Measurements from ENCODE around the gene HVCN1.

HVCN1 gene

DNA sequence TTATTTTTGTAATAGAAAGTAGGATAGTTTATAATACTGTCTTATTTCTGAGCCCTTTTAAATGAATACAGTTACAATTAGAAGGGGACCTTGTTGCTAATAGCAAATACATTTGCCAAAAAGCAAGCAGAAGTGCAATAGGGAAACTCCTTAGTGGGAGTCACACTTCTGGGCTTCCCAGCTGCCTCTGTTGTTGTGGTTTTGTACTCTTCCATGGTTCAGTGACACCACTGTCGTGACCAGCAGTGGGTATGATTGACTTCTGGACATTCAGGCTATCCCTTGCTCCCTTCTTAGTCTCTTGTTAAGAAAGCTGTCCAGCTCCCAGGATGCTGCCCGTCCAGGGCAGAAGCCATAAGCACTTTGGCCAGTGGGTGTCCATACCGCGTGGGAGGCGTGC is 52.4 kb downstream of the HVCN1 start:
- no peak overlapping the region for H3K4me3 ChIP-seq (ENCODE audit: insufficient read depth, low read depth, low read length, poor library complexity, severe bottlenecking)
- no peaks in the 10 kb centered on the region for H3K9me3 ChIP-seq (ENCODE audit: control insufficient read depth, low read length)
- H3K4me1 ChIP-seq (ENCODE audit: control insufficient read depth, insufficient read depth, low read length, poor library complexity, severe bottlenecking) = no peaks in the 10 kb centered on the region
- H3K36me3 ChIP-seq (ENCODE audit: control insufficient read depth, insufficient read depth, low read length) = no peaks in the 10 kb centered on the region
- DNase-seq = no peak
- H3K27me3 ChIP-seq (replicated peaks; ENCODE audit: control insufficient read depth, insufficient read depth, low read length, poor library complexity, severe bottlenecking) = no peaks in the 10 kb centered on the region
- no peak overlapping the region for H3K27ac ChIP-seq (ENCODE audit: insufficient read depth, low read length, poor library complexity, severe bottlenecking)

DNA sequence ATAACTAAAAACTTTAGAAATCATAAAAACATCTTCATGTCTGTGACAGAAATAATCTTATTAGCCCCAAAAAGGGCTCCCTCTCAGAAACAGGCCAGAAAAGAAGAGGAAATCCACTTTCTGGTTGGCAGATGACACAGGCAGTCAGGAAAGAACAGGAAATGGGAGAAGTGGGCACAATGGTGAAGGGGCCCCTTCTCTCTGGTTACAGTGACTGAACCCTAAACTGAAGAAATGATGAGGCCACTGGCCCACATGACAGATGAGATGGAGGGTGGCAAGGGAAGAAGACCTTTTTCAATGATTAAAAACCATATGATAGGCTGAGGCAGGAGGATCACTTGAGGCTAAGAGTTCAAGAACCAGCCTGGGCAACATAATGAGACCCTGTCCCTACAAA is 53.9 kb downstream of the HVCN1 start:
- Histone ChIP-seq H3K36me3 (ENCODE audit: control insufficient read depth, insufficient read depth, low read length) (no peaks in the 10 kb centered on the region), H3K27ac (ENCODE audit: insufficient read depth, low read length, poor library complexity, severe bottlenecking) (no peak overlapping the region), H3K4me1 (ENCODE audit: control insufficient read depth, insufficient read depth, low read length, poor library complexity, severe bottlenecking) (no peaks in the 10 kb centered on the region), H3K9me3 (ENCODE audit: control insufficient read depth, low read length) (no peaks in the 10 kb centered on the region), H3K27me3 (replicated peaks; ENCODE audit: control insufficient read depth, insufficient read depth, low read length, poor library complexity, severe bottlenecking) (no peaks in the 10 kb centered on the region), H3K4me3 (ENCODE audit: insufficient read depth, low read depth, low read length, poor library complexity, severe bottlenecking) (no peak overlapping the region)
- DNase-seq = no peak

DNA sequence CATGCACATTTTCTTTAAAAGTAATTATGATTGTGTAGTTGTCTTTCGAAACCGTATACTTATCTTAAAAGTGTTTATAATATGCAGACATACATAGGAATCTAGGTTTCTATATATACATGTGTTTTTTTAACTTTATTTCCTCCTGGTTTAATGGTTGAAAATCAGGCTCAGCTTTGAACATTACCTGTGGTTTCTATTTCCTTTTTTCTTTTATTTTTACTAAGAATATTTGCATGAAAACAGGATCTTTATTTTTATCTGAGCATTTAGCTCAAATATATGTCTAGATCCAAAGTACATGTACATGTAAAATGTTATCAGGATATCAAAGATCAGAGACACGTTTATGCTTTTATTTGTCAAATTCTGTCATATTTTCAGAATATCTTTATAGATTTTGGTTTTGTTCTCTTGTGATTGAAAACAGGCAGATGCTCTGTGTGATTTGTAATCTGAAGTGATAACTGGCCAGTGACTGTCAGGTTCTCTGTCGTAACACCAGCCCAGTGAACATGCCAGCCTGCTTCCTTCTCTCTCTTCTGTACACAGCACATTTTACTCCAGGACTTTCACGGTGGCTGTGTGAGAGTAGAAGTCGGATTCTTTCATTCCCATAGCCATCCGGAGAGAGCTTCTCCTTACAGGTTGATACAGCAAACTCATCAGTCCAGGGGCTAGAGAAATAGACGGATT is 61.3 kb downstream of the HVCN1 start:
- H3K27me3 ChIP-seq (replicated peaks; ENCODE audit: control insufficient read depth, insufficient read depth, low read length, poor library complexity, severe bottlenecking) = no peaks in the 10 kb centered on the region
- no peak overlapping the region for H3K27ac ChIP-seq (ENCODE audit: insufficient read depth, low read length, poor library complexity, severe bottlenecking)
- H3K36me3 ChIP-seq (ENCODE audit: control insufficient read depth, insufficient read depth, low read length) = no peaks in the 10 kb centered on the region
- no peaks in the 10 kb centered on the region for H3K9me3 ChIP-seq (ENCODE audit: control insufficient read depth, low read length)
- DNase-seq = no peak
- peaks cover 3% of the 10 kb centered on the region for H3K4me1 ChIP-seq (ENCODE audit: control insufficient read depth, insufficient read depth, low read length, poor library complexity, severe bottlenecking)
- H3K4me3 ChIP-seq (ENCODE audit: insufficient read depth, low read depth, low read length, poor library complexity, severe bottlenecking) = no peak overlapping the region

DNA sequence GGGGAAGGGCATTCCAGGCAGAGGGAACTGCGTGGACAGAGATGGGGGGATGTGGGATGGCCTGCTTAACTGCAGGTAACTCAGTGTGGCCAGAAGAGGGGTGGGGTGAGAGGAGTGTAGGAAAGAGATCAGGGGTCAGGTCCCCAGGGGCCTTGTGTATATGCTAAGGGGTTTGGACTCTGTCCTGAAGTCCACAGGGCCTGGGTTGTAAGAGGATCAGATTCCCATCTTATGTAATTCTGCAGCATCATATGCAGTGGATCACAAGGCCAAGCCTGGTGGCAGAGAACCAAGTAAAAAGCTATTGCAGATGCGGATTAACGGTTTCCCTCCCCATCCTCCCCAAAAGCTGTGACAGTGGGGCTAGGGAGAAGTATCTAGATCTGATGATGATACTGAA is 66.3 kb downstream of the HVCN1 start:
- Histone ChIP-seq H3K27me3 (replicated peaks; ENCODE audit: control insufficient read depth, insufficient read depth, low read length, poor library complexity, severe bottlenecking) (no peaks in the 10 kb centered on the region), H3K36me3 (ENCODE audit: control insufficient read depth, insufficient read depth, low read length) (no peaks in the 10 kb centered on the region), H3K4me1 (ENCODE audit: control insufficient read depth, insufficient read depth, low read length, poor library complexity, severe bottlenecking) (no peaks in the 10 kb centered on the region), H3K4me3 (ENCODE audit: insufficient read depth, low read depth, low read length, poor library complexity, severe bottlenecking) (no peak overlapping the region), H3K27ac (ENCODE audit: insufficient read depth, low read length, poor library complexity, severe bottlenecking) (no peak overlapping the region), H3K9me3 (ENCODE audit: control insufficient read depth, low read length) (no peaks in the 10 kb centered on the region)
- no peak for DNase-seq

DNA sequence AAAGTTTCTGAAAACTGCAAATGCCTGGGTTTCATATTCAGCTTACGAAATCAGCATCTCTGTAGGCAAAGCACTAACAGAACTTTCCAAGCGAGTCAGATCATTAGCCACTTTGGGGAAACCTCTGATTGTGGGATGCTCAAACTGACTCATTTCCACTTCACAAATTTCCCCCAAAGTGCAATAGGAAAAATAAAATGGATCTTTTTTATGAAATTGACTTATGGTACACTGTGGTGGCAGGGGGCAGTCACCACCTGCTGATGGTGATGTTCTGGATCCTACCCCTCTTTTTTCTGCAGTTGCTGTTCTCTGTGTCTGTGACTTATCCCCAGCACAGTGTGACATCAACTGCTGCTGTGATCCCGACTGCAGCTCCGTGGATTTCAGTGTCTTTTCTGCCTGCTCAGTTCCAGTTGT is 69.4 kb downstream of the HVCN1 start:
- Histone ChIP-seq H3K36me3 (ENCODE audit: control insufficient read depth, insufficient read depth, low read length) (no peaks in the 10 kb centered on the region), H3K27ac (ENCODE audit: insufficient read depth, low read length, poor library complexity, severe bottlenecking) (no peak overlapping the region), H3K9me3 (ENCODE audit: control insufficient read depth, low read length) (no peaks in the 10 kb centered on the region), H3K4me1 (ENCODE audit: control insufficient read depth, insufficient read depth, low read length, poor library complexity, severe bottlenecking) (no peaks in the 10 kb centered on the region), H3K4me3 (ENCODE audit: insufficient read depth, low read depth, low read length, poor library complexity, severe bottlenecking) (no peak overlapping the region), H3K27me3 (replicated peaks; ENCODE audit: control insufficient read depth, insufficient read depth, low read length, poor library complexity, severe bottlenecking) (no peaks in the 10 kb centered on the region)
- DNase-seq = no peak

DNA sequence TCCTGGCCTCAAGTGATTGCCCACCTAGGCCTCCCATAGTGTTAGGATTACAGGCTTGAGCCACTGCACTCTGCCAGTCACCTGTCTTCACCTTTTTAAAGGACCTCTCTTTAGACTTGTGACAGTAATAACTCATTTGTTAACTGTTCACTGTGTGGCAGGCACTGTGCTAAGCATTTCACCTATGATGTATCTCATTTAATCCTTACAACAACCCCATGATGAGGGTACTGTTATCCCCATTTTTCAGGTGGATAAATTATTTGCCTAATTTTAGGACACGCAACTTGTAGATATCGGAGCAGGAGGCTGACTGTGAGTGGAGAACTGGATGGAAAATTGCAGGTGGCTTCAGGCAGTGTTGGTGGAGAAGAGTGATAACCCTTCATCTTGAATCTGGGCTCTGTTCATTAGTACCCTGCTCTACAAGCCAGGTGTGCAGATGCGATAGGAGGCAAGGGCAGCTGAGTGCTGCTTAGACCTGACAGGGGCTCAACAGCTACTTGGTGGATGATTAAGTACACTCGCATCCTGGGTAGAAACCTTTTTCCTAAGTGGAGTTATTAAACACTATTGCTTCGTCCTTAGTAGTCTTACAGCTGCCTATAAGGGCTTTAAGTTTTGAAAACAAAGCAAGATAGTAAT is 72.3 kb downstream of the HVCN1 start:
- Histone ChIP-seq H3K27ac (ENCODE audit: insufficient read depth, low read length, poor library complexity, severe bottlenecking) (no peak overlapping the region), H3K27me3 (replicated peaks; ENCODE audit: control insufficient read depth, insufficient read depth, low read length, poor library complexity, severe bottlenecking) (no peaks in the 10 kb centered on the region), H3K4me3 (ENCODE audit: insufficient read depth, low read depth, low read length, poor library complexity, severe bottlenecking) (no peak overlapping the region), H3K4me1 (ENCODE audit: control insufficient read depth, insufficient read depth, low read length, poor library complexity, severe bottlenecking) (no peaks in the 10 kb centered on the region), H3K9me3 (ENCODE audit: control insufficient read depth, low read length) (no peaks in the 10 kb centered on the region), H3K36me3 (ENCODE audit: control insufficient read depth, insufficient read depth, low read length) (no peaks in the 10 kb centered on the region)
- DNase-seq = no peak

DNA sequence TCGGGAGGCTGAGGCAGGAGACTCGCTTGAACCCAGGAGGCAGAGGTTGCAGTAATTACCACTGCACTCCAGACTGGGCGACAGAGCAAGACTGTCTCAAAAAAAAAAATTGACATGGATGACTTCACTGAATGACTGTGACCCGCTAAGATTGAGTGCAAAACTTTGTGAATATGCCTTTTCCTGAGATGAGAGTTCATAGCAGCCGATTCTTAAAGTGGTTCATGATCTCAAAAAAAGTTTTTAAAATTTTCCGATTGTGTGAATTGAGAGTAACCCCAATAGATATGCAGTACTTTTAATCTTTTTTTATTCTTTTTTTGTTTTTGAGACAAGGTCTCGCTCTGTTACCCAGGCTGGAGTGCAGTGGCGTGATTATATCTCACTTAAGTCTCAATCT is 73.7 kb downstream of the HVCN1 start:
- no peaks in the 10 kb centered on the region for H3K4me1 ChIP-seq (ENCODE audit: control insufficient read depth, insufficient read depth, low read length, poor library complexity, severe bottlenecking)
- H3K9me3 ChIP-seq (ENCODE audit: control insufficient read depth, low read length) = no peaks in the 10 kb centered on the region
- H3K27ac ChIP-seq (ENCODE audit: insufficient read depth, low read length, poor library complexity, severe bottlenecking) = no peak overlapping the region
- no peaks in the 10 kb centered on the region for H3K36me3 ChIP-seq (ENCODE audit: control insufficient read depth, insufficient read depth, low read length)
- no peak for DNase-seq
- H3K4me3 ChIP-seq (ENCODE audit: insufficient read depth, low read depth, low read length, poor library complexity, severe bottlenecking) = no peak overlapping the region
- H3K27me3 ChIP-seq (replicated peaks; ENCODE audit: control insufficient read depth, insufficient read depth, low read length, poor library complexity, severe bottlenecking) = no peaks in the 10 kb centered on the region

DNA sequence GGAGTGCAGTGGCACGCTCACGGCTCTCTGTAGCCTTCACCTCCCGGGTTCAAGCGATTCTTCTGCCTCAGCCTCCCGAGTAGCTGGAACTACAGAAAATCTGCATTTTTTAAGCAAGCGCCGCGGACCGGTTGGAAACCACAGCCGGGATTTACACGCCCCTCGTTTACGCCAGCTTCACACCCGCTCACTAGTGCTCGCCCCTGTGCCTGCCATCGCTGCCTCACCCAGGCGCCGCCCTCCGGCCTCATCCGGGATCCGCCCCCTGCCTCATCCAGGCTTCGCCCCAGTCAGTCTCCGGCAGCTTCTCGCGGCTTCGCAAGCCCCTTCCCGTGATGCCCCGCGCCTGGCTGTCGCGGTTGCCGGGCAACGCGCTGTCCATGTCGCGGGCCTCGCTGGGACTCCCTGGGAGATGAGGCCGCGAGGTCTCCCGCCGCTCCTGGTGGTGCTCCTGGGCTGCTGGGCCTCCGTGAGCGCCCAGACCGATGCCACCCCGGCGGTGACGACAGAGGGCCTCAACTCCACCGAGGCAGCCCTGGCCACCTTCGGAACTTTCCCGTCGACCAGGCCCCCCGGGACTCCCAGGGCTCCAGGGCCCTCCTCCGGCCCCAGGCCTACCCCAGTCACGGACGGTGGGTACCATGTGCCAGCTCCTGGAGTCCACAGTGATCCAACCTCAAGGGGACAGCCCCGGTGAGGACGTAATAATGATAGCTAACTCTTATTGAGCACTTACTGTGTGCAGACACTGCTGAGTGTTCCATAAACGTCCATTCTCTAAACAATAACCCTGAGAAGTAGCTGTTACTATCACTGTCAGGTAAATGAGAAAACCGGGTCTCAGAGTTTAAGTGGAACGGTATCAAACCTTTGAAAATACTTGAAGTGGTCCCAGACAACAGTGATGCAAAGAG is 74.9 kb downstream of the HVCN1 start, which contains the start of gene TCTN1:
TCTN1 (plus strand) TSS at position 359 of the 914 bp plus-strand sequence; CDS start at position 413, 54 bp downstream.
- Histone ChIP-seq H3K36me3 (ENCODE audit: control insufficient read depth, insufficient read depth, low read length) (no peaks in the 10 kb centered on the region), H3K27ac (ENCODE audit: insufficient read depth, low read length, poor library complexity, severe bottlenecking) (peak within 1 kb of the TSS; percentile 77), H3K9me3 (ENCODE audit: control insufficient read depth, low read length) (no peaks in the 10 kb centered on the region), H3K4me1 (ENCODE audit: control insufficient read depth, insufficient read depth, low read length, poor library complexity, severe bottlenecking) (no peaks in the 10 kb centered on the region), H3K27me3 (replicated peaks; ENCODE audit: control insufficient read depth, insufficient read depth, low read length, poor library complexity, severe bottlenecking) (no peaks in the 10 kb centered on the region), H3K4me3 (ENCODE audit: insufficient read depth, low read depth, low read length, poor library complexity, severe bottlenecking) (peak within 1 kb of the TSS; percentile 63)
- DNase-seq = peak; percentile 86 to 93 (median 91)

DNA sequence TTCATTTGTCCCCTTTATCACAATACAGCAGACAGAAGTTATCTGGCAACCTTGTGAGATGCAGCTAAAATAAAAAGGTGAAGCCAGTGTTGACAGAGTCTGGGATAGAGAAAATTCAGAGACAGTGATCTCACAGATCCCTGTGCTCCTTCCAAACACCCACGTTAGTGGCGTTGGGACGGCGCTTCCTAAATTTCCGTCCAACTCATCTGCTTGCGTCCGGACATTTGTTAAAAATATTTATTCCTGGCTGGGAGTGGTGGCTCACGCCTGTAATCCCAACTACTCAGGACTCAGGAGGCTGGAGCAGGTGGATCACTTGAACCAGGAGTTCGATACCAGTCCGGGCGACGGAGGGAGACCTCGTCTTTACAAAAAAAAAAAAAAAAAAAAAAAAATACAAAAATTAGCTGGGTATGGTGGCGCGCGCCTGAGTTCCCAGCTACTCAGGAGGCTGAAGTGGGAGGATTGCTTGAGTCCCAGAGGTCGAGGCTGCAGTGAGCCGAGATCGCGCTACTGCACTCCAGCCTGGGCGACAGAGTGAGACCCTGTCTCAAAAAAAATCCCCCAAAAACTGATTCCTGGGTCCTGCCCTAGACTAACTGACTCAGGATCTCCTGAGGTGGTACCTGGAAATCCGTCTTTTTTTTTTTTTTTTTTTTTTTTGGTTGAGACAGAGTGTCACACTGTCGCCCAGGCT is 75.7 kb downstream of the HVCN1 start:
- H3K4me1 ChIP-seq (ENCODE audit: control insufficient read depth, insufficient read depth, low read length, poor library complexity, severe bottlenecking) = no peaks in the 10 kb centered on the region
- H3K36me3 ChIP-seq (ENCODE audit: control insufficient read depth, insufficient read depth, low read length) = no peaks in the 10 kb centered on the region
- H3K27ac ChIP-seq (ENCODE audit: insufficient read depth, low read length, poor library complexity, severe bottlenecking) = peak overlapping the region; percentile 77
- H3K4me3 ChIP-seq (ENCODE audit: insufficient read depth, low read depth, low read length, poor library complexity, severe bottlenecking) = peak overlapping the region; percentile 63
- H3K9me3 ChIP-seq (ENCODE audit: control insufficient read depth, low read length) = no peaks in the 10 kb centered on the region
- no peak for DNase-seq
- no peaks in the 10 kb centered on the region for H3K27me3 ChIP-seq (replicated peaks; ENCODE audit: control insufficient read depth, insufficient read depth, low read length, poor library complexity, severe bottlenecking)
